ENCODE results near the gene KRTAP4-6. TPM values are rescaled to one million over a fixed set of nuclear protein-coding genes. Genes with fewer than 3 reads are reported as not detected.
A peak's percentile ranks its signal among the peaks of the same experiment; 100 is the strongest.
"Not testable (repeated sequence)": the region's sequence is repeated elsewhere in the genome, so short reads cannot be mapped to it uniquely, and the experiment has no call there.

KRTAP4-6 gene
- polyA plus RNA-seq, 2 of the 4 experiments (the other 2 are of a cell fraction): not detected

DNA sequence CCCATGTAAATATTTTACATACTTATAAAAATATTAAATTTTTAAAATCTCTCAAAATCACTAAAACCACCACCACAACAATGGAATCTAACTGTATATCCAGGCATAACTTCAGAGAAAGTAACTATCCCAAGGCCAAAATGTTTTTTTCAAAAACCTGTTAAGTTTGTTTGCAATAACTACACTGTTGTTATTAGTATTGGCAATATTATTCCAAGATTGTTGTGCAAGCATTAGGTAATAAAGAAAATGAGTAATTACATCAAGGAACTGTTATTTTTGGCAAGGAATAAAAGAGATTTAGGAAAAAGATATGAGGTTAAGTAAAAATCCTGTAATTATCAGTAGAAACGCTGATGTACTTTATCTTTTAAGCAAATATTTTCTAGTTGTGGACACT lies 13.0 kb downstream of the KRTAP4-6 start:
- no peak for TF ChIP-seq RAD21 (conservative IDR thresholded peaks at IDR 0.05 in 1 of 2, IDR thresholded peaks at IDR 0.05 in 1 of 2)
- Histone ChIP-seq H3K27ac (no peak overlapping the region), H3K4me1 (0 out of 3 replicates have a peak, but pooled peaks cover 6% of the 10 kb centered on the region), H3K9me3 (no peaks in the 10 kb centered on the region), H3K4me3 (no peak overlapping the region), H3K4me2 (no peak overlapping the region)
- DNase-seq (ENCODE audit: low read depth in 1 of 2, low spot score in 1 of 2) (no peak), FAIRE-seq (peak; percentile 92), ATAC-seq (no peak)
- 85% methylated on average over 1 of the region's 1 CpG for WGBS (ENCODE audit: missing lambda C conversion rate)
- ChIA-PET CTCF (no interaction called here), POLR2A (no interaction called here)

DNA sequence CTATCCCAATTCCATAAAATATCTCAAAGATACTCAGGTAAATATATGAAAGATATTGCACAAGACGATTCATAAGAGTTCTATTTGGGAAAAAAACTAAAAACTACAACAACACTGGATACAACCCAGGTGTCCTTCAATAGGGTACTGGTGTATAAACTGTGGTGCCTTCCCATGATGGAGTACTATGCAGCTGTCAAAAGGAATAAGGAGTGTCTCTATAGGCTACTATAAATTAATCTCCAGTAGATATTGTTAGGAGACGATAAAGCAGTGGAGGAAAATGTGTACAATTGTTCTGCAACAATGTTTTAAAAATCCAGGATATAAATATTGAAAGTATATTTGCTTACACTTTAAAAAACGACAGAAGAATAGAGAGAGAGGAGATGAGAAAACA lies 13.9 kb downstream of the KRTAP4-6 start:
- Histone ChIP-seq H3K9me3 (no peaks in the 10 kb centered on the region), H3K4me1 (no peaks in the 10 kb centered on the region), H3K4me3 (no peak overlapping the region), H3K27ac (no peak overlapping the region), H3K4me2 (no peak overlapping the region)
- WGBS (ENCODE audit: missing lambda C conversion rate): 49% methylated on average over 3 of the region's 3 CpGs
- CTCF ChIA-PET: no interaction called here
- ATAC-seq (no peak), DNase-seq (ENCODE audit: low read depth in 1 of 2, low spot score in 1 of 2) (no peak), FAIRE-seq (no peak)
- TF ChIP-seq EP300 (IDR thresholded peaks at IDR 0.05) (no peak), JUNB (IDR thresholded peaks at IDR 0.05) (no peak), HOXB5 (CRISPR knock-in tag; IDR thresholded peaks at IDR 0.05) (no peak), ZSCAN20 (CRISPR knock-in tag; IDR thresholded peaks at IDR 0.05) (no peak), PHF8 (IDR thresholded peaks at IDR 0.05; ENCODE audit: borderline replicate concordance, low read depth) (no peak), NR3C1 (IDR thresholded peaks at IDR 0.05) (no peak), CHD4 (IDR thresholded peaks at IDR 0.05; ENCODE audit: borderline replicate concordance) (no peak), HOXB13 (CRISPR knock-in tag; IDR thresholded peaks at IDR 0.05; ENCODE audit: low read depth) (no peak), RAD21 (conservative IDR thresholded peaks at IDR 0.05 in 1 of 2, IDR thresholded peaks at IDR 0.05 in 1 of 2) (no peak), MAFK (IDR thresholded peaks at IDR 0.05; ENCODE audit: partially characterized antibody) (no peak), RNF2 (IDR thresholded peaks at IDR 0.05; ENCODE audit: borderline replicate concordance, low read depth) (no peak), ZC3H11A (IDR thresholded peaks at IDR 0.05) (no peak), SMC3 (IDR thresholded peaks at IDR 0.05) (no peak), TP53 (CRISPR knock-in tag; IDR thresholded peaks at IDR 0.05) (no peak)
- TF ChIP-seq, protein P1, sequence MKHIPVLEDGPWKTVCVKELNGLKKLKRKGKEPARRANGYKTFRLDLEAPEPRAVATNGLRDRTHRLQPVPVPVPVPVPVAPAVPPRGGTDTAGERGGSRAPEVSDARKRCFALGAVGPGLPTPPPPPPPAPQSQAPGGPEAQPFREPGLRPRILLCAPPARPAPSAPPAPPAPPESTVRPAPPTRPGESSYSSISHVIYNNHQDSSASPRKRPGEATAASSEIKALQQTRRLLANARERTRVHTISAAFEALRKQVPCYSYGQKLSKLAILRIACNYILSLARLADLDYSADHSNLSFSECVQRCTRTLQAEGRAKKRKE (CRISPR knock-in tag; IDR thresholded peaks at IDR 0.05; ENCODE audit: low read depth): no peak
- TF ChIP-seq, protein P2, sequence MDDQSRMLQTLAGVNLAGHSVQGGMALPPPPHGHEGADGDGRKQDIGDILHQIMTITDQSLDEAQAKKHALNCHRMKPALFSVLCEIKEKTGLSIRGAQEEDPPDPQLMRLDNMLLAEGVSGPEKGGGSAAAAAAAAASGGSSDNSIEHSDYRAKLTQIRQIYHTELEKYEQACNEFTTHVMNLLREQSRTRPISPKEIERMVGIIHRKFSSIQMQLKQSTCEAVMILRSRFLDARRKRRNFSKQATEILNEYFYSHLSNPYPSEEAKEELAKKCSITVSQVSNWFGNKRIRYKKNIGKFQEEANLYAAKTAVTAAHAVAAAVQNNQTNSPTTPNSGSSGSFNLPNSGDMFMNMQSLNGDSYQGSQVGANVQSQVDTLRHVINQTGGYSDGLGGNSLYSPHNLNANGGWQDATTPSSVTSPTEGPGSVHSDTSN (IDR thresholded peaks at IDR 0.05): no peak
- POLR2A ChIA-PET: no interaction called here

DNA sequence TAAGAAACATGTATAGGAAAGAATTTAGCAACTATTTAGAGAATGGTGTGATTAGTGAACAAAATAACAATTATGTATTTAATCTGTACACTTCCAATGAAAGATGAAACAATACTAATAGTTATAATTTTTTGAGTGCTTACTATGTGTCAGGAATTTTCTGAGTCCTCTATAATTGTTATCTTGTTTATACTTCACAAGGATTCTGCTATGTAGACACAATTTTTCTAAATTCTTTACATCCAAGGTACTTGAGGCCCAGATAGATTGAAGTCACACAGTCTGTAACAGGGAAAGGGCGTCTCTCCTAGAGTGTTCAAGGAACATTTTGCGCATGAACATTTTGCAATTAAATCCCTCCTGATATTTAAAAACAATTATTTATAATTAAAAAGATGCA lies 15.3 kb downstream of the KRTAP4-6 start:
- ChIA-PET CTCF (no interaction called here), POLR2A (no interaction called here)
- WGBS (ENCODE audit: missing lambda C conversion rate): 91% methylated on average over 2 of the region's 2 CpGs

DNA sequence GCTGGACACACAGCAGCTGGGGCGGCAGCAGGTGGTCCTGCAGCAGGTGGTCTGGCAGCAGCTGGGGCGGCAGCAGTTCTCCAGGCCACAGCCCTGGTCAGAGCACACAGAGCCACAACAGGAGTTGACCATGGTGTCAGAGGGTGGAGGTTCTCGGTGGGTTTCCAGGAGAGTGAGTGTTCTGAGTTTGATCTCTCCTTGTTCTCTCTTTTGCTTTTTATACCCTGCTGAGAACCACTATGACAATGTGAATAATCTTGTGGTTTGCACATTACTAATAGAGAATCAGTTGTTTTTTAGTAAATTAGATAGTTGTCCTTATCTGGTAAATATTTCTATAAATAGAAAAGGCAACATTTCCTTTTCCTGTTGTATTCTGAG lies 16.4 kb downstream of the KRTAP4-6 start, which contains the start of gene KRTAP4-12:
KRTAP4-12 (minus strand) TSS at position 192 of the 381 bp plus-strand sequence; CDS start at position 132, 60 bp downstream.
- H3K4me3 ChIP-seq; FAIRE-seq; H3K4me1 ChIP-seq; ATAC-seq; H3K4me2 ChIP-seq; H3K9me3 ChIP-seq; POLR2A ChIA-PET; DNase-seq (ENCODE audit: low read depth in 1 of 2, low spot score in 1 of 2); H3K27ac ChIP-seq: not testable (repeated sequence)
- WGBS (ENCODE audit: missing lambda C conversion rate): 77% methylated on average over 3 of the region's 3 CpGs
- CTCF ChIA-PET: interaction anchor here (0.7 kb wide), 1 partner anchor 425 kb away, joined by 4 read pairs; no protein-coding TSS in a partner anchor

More for the DNA sequence above, 15.3 kb downstream of the KRTAP4-6 start:
- TF ChIP-seq HEYL (CRISPR knock-in tag; IDR thresholded peaks at IDR 0.05): no peak
- TF ChIP-seq CEBPB (IDR thresholded peaks at IDR 0.05): no peak
- TF ChIP-seq MAFK (IDR thresholded peaks at IDR 0.05; ENCODE audit: partially characterized antibody): peak; percentile 55
- TF ChIP-seq NFE2L2 (conservative IDR thresholded peaks at IDR 0.05; ENCODE audit: low read length): no peak
- no peak for TF ChIP-seq TP53 (CRISPR knock-in tag; IDR thresholded peaks at IDR 0.05)
- TF ChIP-seq, protein P2 (IDR thresholded peaks at IDR 0.05): no peak
- no peak overlapping the region for H3K27ac ChIP-seq
- H3K4me3 ChIP-seq: no peak overlapping the region
- FAIRE-seq (no peak), ATAC-seq (no peak), DNase-seq (ENCODE audit: low read depth in 1 of 2, low spot score in 1 of 2) (no peak)
- H3K4me2 ChIP-seq: no peak overlapping the region
- no peaks in the 10 kb centered on the region for H3K9me3 ChIP-seq
- no peaks in the 10 kb centered on the region for H3K4me1 ChIP-seq

DNA sequence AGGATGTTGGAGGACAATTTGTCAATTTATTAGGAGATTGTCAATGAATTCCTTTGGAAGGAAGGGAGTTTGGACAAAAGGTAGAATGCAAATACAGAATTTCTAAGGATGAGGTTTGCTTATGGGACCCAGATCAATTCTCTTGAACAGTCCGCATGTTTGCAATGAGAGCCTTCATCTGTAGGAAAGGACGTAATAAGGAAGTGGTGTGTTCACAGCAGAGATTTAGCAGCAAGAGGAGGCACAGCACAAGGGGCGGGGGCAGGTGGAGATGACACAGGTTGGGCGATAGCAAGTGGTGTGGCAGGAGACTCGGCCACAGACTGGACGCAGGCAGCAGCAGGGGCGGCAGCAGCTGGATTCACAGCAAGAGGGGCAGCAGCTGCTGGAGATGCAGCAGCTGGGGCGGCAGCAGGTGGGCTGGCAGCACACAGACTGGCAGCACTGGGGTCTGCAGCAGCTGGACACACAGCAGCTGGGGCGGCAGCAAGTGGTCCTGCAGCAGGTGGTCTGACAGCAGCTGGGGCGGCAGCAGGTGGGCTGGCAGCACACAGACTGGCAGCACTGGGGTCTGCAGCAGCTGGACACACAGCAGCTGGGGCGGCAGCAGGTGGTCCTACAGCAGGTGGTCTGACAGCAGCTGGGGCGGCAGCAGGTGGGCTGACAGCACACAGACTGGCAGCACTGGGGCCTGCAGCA lies 16.9 kb downstream of the KRTAP4-6 start:
- ATAC-seq; POLR2A ChIA-PET; DNase-seq (ENCODE audit: low read depth in 1 of 2, low spot score in 1 of 2); H3K9me3 ChIP-seq; FAIRE-seq; H3K4me2 ChIP-seq; H3K4me3 ChIP-seq; H3K4me1 ChIP-seq; H3K27ac ChIP-seq: not testable (repeated sequence)
- CTCF ChIA-PET: interaction anchor here (0.7 to 0.9 kb wide), 2 partner anchors 10 to 426 kb away, joined by 3 to 4 read pairs; no protein-coding TSS in a partner anchor
- WGBS (ENCODE audit: missing lambda C conversion rate): 86% methylated on average over 11 of the region's 12 CpGs

Measured in A549 (cell line).